Erythroblast (primary cell): ENCODE data around the gene TAF8.

Experiments
- GATA1 ChIP-seq: IDR thresholded peaks from 2 replicates; pipeline ENCODE4 v1.6.1; 2011; ENCODE audit warnings: low read depth, mild to moderate bottlenecking, control low read depth, low read length, moderate library complexity
- POLR2A ChIP-seq: IDR thresholded peaks from 2 replicates; pipeline ENCODE4 v1.6.1; 2011; ENCODE audit warnings: mild to moderate bottlenecking, low read length

GRCh38 chr6:42068173-42068572, 17.8 kb downstream of the TAF8 start:
- TF ChIP-seq POLR2A (no peak), GATA1 (no peak)
